Liver (tissue), 3 donors: ENCODE results near the gene TECRL.

ENCODE experiments used
- ATF3 ChIP-seq: IDR thresholded peaks from 2 replicates; pipeline ENCODE4 v1.6.1; 2016; ENCODE audit warnings: antibody characterized with exemption
- CTCF ChIP-seq: fragments of 150-350 bp; IDR thresholded peaks from 2 replicates; pipeline ENCODE4 v1.5.1; 2017; ENCODE audit warnings: improper control_type of control experiment, low read depth, low read length; ENCODE audit not compliant: missing input control
- EGR1 ChIP-seq, 2 donors: IDR thresholded peaks; 2 replicates each; pipeline ENCODE4 v1.6.1; 2016 to 2018; ENCODE audit warnings: antibody characterized with exemption in 2 of 2, low read depth in 2 of 2
- GABPA ChIP-seq, 2 donors: IDR thresholded peaks in 1 of 2; conservative IDR thresholded peaks in 1 of 2; 2 replicates each; pipeline ENCODE4 v1.6.1; 2016; ENCODE audit warnings: antibody characterized with exemption in 2 of 2, mild to moderate bottlenecking in 1 of 2, moderate library complexity in 1 of 2
- HNF4G ChIP-seq: IDR thresholded peaks from 2 replicates; pipeline ENCODE4 v1.6.1; 2016; ENCODE audit warnings: antibody characterized with exemption
- MAX ChIP-seq: IDR thresholded peaks from 2 replicates; pipeline ENCODE4 v1.6.1; 2016; ENCODE audit warnings: antibody characterized with exemption
- RAD21 ChIP-seq, 2 donors: IDR thresholded peaks; 2 replicates each; pipeline ENCODE4 v1.6.1; 2016; ENCODE audit warnings: antibody characterized with exemption in 2 of 2, mild to moderate bottlenecking in 2 of 2
- REST ChIP-seq: IDR thresholded peaks from 2 replicates; pipeline ENCODE4 v1.6.1; 2016; ENCODE audit warnings: antibody characterized with exemption, mild to moderate bottlenecking
- SP1 ChIP-seq: IDR thresholded peaks from 2 replicates; pipeline ENCODE4 v1.6.1; 2018; ENCODE audit warnings: antibody characterized with exemption, mild to moderate bottlenecking
- YY1 ChIP-seq: IDR thresholded peaks from 2 replicates; pipeline ENCODE4 v1.6.1; 2016; ENCODE audit warnings: antibody characterized with exemption, mild to moderate bottlenecking
- ZBTB33 ChIP-seq: IDR thresholded peaks from 2 replicates; pipeline ENCODE4 v1.6.1; 2016; ENCODE audit warnings: antibody characterized with exemption
- donor health status: healthy.
- donor health status: healthy.

GRCh38 chr4:64272432-64272831, 136.8 kb downstream of the TECRL start:
- TF ChIP-seq HNF4G, result no peak
- TF ChIP-seq CTCF, result no peak
- no peak for TF ChIP-seq EGR1 (IDR thresholded peaks at IDR 0.05; ENCODE audit: low read depth in 2 of 2)
- TF ChIP-seq REST, result no peak
- no peak for TF ChIP-seq YY1
- TF ChIP-seq MAX, result no peak
- no peak for TF ChIP-seq ATF3
- no peak for TF ChIP-seq ZBTB33
- TF ChIP-seq RAD21 (IDR thresholded peaks at IDR 0.05), result no peak
- no peak for TF ChIP-seq GABPA (IDR thresholded peaks at IDR 0.05 in 1 of 2, conservative IDR thresholded peaks at IDR 0.05 in 1 of 2)
- no peak for TF ChIP-seq SP1
